Esophagus squamous epithelium (tissue), 5 donors: Measurements from ENCODE around the gene MAPRE2. TPM values are rescaled to one million over a fixed set of nuclear protein-coding genes. Genes with fewer than 3 reads are reported as not detected.

Experiments
- DNase-seq: peaks from one replicate; lab custom pipeline; 2025; lab: John Stamatoyannopoulos, UW
- H3K27ac ChIP-seq, 4 donors: fragments of 200-600 bp; sonication (generic); one replicate each; pipeline ENCODE4 v1.5.1; 2016 to 2019; ENCODE audit warnings: mild to moderate bottlenecking in 1 of 4
- H3K27me3 ChIP-seq, 4 donors: fragments of 200-600 bp; sonication (generic); 1 replicate in 3 of 4; 2 replicates in 1 of 4; pipeline versions ENCODE4 v1.5.1 to v1.6.0; 2017 to 2021; ENCODE audit warnings: antibody characterized with exemption in 1 of 4
- H3K36me3 ChIP-seq, 3 donors: fragments of 200-600 bp; sonication (generic); one replicate each; pipeline ENCODE4 v1.5.1; 2016 to 2019
- H3K4me1 ChIP-seq, 3 donors: fragments of 200-600 bp; sonication (generic); one replicate each; pipeline ENCODE4 v1.5.1; 2017 to 2019
- H3K4me3 ChIP-seq, 4 donors: fragments of 200-600 bp; sonication (generic); 1 replicate in 3 of 4; 2 replicates in 1 of 4; pipeline ENCODE4 v1.5.1; 2016 to 2019; ENCODE audit warnings: mild to moderate bottlenecking in 2 of 4, moderate library complexity in 1 of 4
- H3K9me3 ChIP-seq, 3 donors: fragments of 200-600 bp; sonication (generic); one replicate each; pipeline ENCODE4 v1.5.1; 2016 to 2019
- POLR2A ChIP-seq, 4 donors: fragments of 450-650 bp; IDR thresholded peaks; one replicate each; pipeline ENCODE4 v1.6.1; 2017; ENCODE audit warnings: antibody characterized with exemption in 4 of 4, mild to moderate bottlenecking in 4 of 4, moderate library complexity in 3 of 4
- WGBS, 2 donors: methylation state at CpG; one replicate each; pipeline ENCODE4 v1.1.5; 2018; 5-methylcytosine and 5-hydroxymethylcytosine counted together
- intact Hi-C: fragments of 100-400 bp; cut with DNase I; formaldehyde crosslinking; loops from one replicate; pipeline ENCODE4 v1.15.0; 2022
- total RNA-seq, 4 donors: library from RNA; depleted of rRNA; stranded (reverse); fragments of >200 nt; gene quantifications; one replicate each; pipeline ENCODE4 v1.1.0, GENCODE V29; 2016
- TF ChIP-seq, protein P1 (sequence below), 6 experiments: fragments of 450-650 bp in 4 of 6; fragments of 200-600 bp in 2 of 6; sonication (generic) in 2 of 6; IDR thresholded peaks; one replicate each; pipeline ENCODE4 v1.5.1; 2016 to 2019; ENCODE audit warnings: antibody characterized with exemption in 6 of 6, mild to moderate bottlenecking in 4 of 6, moderate library complexity in 4 of 6
- donor health status: DM: yes; HTN: yes; CAD: no.

The MAPRE2 gene
- total RNA-seq, 4 donors from 2014 or later = 1.5 to 9.0 (median 5.0) TPM

DNA sequence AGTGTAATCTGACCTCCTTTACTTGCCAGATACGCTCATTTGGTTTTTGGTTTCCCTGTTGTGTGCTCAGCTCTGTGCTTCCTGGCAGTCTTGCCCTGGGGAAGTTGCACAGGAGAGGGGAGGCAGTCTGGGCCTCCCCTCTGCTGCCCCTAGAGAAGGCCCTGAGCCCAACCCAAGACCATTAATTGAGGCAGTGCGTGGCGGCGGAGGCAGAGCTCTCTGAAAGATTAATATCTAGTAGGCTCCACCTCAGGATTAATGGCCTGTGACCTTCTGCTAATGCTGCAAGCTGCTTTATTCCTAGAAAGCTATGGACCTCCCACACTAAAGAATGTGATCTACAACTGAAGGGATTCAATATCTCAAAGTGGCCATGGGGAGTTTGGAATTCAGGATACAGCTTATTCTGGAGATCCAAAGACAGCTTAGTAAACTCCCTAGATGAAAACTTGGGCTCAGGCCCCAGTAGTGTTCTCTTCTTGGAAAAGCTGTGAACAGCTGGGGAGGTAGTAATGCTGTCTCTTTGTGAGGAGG lies 41.4 kb upstream of the MAPRE2 start:
- no peak overlapping the region for H3K27ac ChIP-seq
- H3K27me3 ChIP-seq = peaks cover 0 to 50% (median 0%) of the 10 kb centered on the region in 4 donors
- TF ChIP-seq, protein P1, sequence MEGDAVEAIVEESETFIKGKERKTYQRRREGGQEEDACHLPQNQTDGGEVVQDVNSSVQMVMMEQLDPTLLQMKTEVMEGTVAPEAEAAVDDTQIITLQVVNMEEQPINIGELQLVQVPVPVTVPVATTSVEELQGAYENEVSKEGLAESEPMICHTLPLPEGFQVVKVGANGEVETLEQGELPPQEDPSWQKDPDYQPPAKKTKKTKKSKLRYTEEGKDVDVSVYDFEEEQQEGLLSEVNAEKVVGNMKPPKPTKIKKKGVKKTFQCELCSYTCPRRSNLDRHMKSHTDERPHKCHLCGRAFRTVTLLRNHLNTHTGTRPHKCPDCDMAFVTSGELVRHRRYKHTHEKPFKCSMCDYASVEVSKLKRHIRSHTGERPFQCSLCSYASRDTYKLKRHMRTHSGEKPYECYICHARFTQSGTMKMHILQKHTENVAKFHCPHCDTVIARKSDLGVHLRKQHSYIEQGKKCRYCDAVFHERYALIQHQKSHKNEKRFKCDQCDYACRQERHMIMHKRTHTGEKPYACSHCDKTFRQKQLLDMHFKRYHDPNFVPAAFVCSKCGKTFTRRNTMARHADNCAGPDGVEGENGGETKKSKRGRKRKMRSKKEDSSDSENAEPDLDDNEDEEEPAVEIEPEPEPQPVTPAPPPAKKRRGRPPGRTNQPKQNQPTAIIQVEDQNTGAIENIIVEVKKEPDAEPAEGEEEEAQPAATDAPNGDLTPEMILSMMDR (IDR thresholded peaks at IDR 0.05) = no peak
- no peak for TF ChIP-seq POLR2A (IDR thresholded peaks at IDR 0.05)
- intact Hi-C loops = no loop called here
- no peaks in the 10 kb centered on the region for H3K9me3 ChIP-seq
- no peak overlapping the region for H3K4me3 ChIP-seq
- WGBS, 2 donors = 58 to 70% methylated on average over 1 to 4 of the region's 4 CpGs
- no peaks in the 10 kb centered on the region for H3K36me3 ChIP-seq
- H3K4me1 ChIP-seq = no peaks in the 10 kb centered on the region
- DNase-seq = no peak

DNA sequence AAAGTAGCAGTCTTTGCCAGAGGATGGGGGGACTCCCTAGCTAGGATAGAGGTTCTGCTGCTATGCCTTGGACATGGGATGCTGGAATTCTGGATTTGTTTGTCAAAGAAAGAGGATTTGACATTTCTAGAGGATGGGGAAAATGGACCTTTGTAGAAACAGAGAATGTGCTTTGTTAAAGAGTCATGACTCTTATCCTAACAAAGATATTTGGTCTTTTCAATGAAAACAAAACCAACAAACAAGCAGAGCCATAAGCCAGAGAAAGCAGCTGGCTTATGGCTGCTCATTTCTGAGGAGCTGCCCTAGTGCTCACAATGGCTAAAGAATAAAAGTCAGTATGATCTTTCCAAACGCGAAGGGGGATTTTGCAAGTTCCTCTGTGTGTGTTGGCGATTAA lies 40.8 kb upstream of the MAPRE2 start:
- intact Hi-C loops = no loop called here
- Histone ChIP-seq H3K9me3 (no peaks in the 10 kb centered on the region), H3K4me1 (no peaks in the 10 kb centered on the region), H3K27ac (no peak overlapping the region), H3K36me3 (no peaks in the 10 kb centered on the region), H3K4me3 (no peak overlapping the region), H3K27me3 (peaks cover 0 to 44% (median 0%) of the 10 kb centered on the region in 4 donors)
- WGBS, 2 donors = 67 to 74% methylated on average over 3 of the region's 3 CpGs
- no peak for DNase-seq
- TF ChIP-seq POLR2A (IDR thresholded peaks at IDR 0.05) = no peak
- TF ChIP-seq, protein P1 (IDR thresholded peaks at IDR 0.05) = no peak

DNA sequence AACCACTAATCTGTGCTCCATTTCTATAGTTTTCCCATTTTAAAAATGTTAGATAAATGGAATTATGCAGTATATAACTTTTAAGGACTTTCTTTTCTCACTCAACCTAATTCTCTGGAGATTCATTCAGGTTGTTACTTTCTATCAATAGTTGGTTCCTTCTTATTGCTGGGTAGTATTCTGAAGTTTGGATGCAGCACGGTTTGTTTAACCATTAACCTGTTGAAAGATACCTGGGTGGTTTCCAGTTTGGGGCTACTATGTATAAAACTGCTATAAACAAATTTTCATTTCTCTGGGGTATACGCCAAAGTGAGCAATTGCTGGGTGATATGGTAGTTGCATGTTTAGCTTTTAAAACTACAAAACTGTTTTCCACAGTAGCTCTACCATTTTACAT lies 39.1 kb upstream of the MAPRE2 start:
- H3K27me3 ChIP-seq = peaks cover 0 to 27% (median 0%) of the 10 kb centered on the region in 4 donors
- intact Hi-C loops = no loop called here
- no peaks in the 10 kb centered on the region for H3K9me3 ChIP-seq
- WGBS, 2 donors = 59 to 67% methylated on average over 2 of the region's 2 CpGs
- TF ChIP-seq POLR2A (IDR thresholded peaks at IDR 0.05) = no peak
- TF ChIP-seq, protein P1 (IDR thresholded peaks at IDR 0.05) = no peak
- no peaks in the 10 kb centered on the region for H3K4me1 ChIP-seq
- no peaks in the 10 kb centered on the region for H3K36me3 ChIP-seq
- H3K4me3 ChIP-seq = no peak overlapping the region
- H3K27ac ChIP-seq = no peak overlapping the region
- DNase-seq = no peak

DNA sequence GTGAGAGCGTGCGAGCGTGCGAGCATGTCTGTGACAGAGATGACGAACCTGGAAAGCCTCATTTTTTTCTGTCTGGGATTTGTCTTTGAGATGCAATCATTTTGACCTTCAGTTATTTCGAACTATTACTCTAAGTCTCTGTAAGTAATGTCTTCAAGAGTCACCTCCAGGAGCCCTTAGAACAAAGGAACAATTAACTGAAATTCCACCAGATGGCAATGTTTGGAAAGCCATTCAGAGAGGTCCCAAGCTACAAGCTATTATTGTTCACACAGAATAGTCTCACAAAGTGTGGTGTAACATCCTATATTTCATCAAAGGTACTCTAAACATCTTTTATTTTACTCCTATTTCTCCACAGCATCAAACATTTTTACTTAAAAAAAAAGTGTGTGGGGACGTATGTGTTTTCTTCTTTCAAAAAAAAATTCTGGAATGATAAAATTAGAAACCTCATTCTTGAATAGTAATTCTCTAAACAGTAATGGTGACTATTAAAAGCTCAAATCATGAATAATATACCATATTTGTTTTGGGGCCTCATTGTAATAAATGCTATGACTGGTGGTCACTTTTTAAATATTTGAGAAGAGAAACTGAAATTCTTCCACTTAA lies 35.1 kb upstream of the MAPRE2 start:
- TF ChIP-seq POLR2A (IDR thresholded peaks at IDR 0.05) = no peak
- TF ChIP-seq, protein P1 (IDR thresholded peaks at IDR 0.05) = peak; percentile 45 to 68 (median 60)
- intact Hi-C loops = loop anchor here (5.0 kb wide), 1 partner anchor 136 kb away; no protein-coding TSS in a partner anchor
- Histone ChIP-seq H3K4me3 (no peak overlapping the region), H3K9me3 (no peaks in the 10 kb centered on the region), H3K36me3 (no peaks in the 10 kb centered on the region), H3K27ac (no peak overlapping the region), H3K27me3 (peaks cover 0 to 9% (median 0%) of the 10 kb centered on the region in 4 donors), H3K4me1 (no peaks in the 10 kb centered on the region)
- 43 to 46% methylated on average over 7 of the region's 7 CpGs for WGBS, 2 donors
- no peak for DNase-seq

DNA sequence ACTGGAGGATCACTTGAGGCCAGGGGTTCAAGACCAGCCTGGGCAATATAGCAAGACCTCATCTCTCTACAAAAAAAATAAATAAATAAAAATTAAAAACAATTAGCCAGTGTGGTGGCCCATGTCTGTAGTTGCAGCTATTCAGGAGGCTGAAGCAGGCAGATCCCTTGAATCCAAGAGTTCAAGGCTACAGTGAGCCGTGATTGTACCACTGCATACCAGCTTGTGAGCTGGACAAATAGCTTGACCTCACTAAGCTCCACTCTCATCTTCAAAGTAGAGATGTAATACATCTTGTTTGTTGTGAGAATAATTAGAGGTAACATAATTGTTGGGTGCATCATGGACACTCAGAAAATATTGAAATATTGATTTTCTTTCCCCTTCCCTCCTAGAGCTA lies 31.1 kb upstream of the MAPRE2 start:
- TF ChIP-seq, protein P1 (IDR thresholded peaks at IDR 0.05) = no peak
- TF ChIP-seq POLR2A (IDR thresholded peaks at IDR 0.05) = no peak
- DNase-seq = no peak
- no peaks in the 10 kb centered on the region for H3K36me3 ChIP-seq
- peaks cover 0 to 7% (median 0%) of the 10 kb centered on the region in 4 donors for H3K27me3 ChIP-seq
- intact Hi-C loops = no loop called here
- no peak overlapping the region for H3K4me3 ChIP-seq
- H3K9me3 ChIP-seq = no peaks in the 10 kb centered on the region
- H3K4me1 ChIP-seq = no peaks in the 10 kb centered on the region
- 85 to 89% methylated on average over 1 of the region's 1 CpG for WGBS, 2 donors
- no peak overlapping the region for H3K27ac ChIP-seq
